NB4 (cell line): Measurements from ENCODE around the gene CDSN.

Source experiments
- DNase-seq: peaks from one replicate; pipeline ENCODE4 v3.0.0; 2010; ENCODE audit warnings: low read depth
- H3K4me3 ChIP-seq: one replicate; pipeline ENCODE4 v1.5.1; 2011; ENCODE audit warnings: mild to moderate bottlenecking, low read depth, low read length, moderate library complexity
- CTCF ChIP-seq: IDR thresholded peaks from one replicate; pipeline ENCODE4 v1.5.1; 2012; ENCODE audit warnings: low read depth, low read length
- MAX ChIP-seq: IDR thresholded peaks from 2 replicates; pipeline ENCODE4 v1.6.1; 2011; ENCODE audit warnings: low read depth, low read length
- MYC ChIP-seq: IDR thresholded peaks from 2 replicates; pipeline ENCODE4 v1.6.1; 2011; ENCODE audit warnings: low read depth, low read length
- POLR2A ChIP-seq: IDR thresholded peaks from 2 replicates; pipeline ENCODE4 v1.6.1; 2011; ENCODE audit warnings: mild to moderate bottlenecking; ENCODE audit not compliant: insufficient read length; ENCODE audit errors: extremely low read depth

The CDSN gene

GRCh38 chr6:31094389-31094881, 25.8 kb downstream of the CDSN start:
- DNase-seq = peak; percentile 18
- TF ChIP-seq MAX = no peak
- TF ChIP-seq POLR2A = no peak
- no peak for TF ChIP-seq MYC
- no peak for TF ChIP-seq CTCF
- no peak overlapping the region for H3K4me3 ChIP-seq

GRCh38 chr6:31092769-31093505, 27.3 kb downstream of the CDSN start:
- no peak for TF ChIP-seq POLR2A
- H3K4me3 ChIP-seq = no peak overlapping the region
- DNase-seq = no peak

GRCh38 chr6:31092238-31092637, 28.0 kb downstream of the CDSN start:
- TF ChIP-seq CTCF = no peak
- TF ChIP-seq MAX = no peak
- TF ChIP-seq MYC = no peak
- no peak for TF ChIP-seq POLR2A
- DNase-seq = no peak
- H3K4me3 ChIP-seq = no peak overlapping the region

- no peak overlapping the region for H3K4me3 ChIP-seq
- no peak for TF ChIP-seq POLR2A
- DNase-seq = no peak
These were observed 28.6 kb downstream of the CDSN start for GRCh38 chr6:31091680-31092079.

- DNase-seq = no peak
- no peak for TF ChIP-seq MYC
- no peak for TF ChIP-seq POLR2A
- TF ChIP-seq CTCF = no peak
- no peak for TF ChIP-seq MAX
- H3K4me3 ChIP-seq = no peak overlapping the region
These were observed 29.3 kb downstream of the CDSN start for GRCh38 chr6:31090973-31091364.

GRCh38 chr6:31090275-31090972, 29.8 kb downstream of the CDSN start:
- TF ChIP-seq MYC (no peak), CTCF (no peak), MAX (no peak), POLR2A (no peak)
- H3K4me3 ChIP-seq = no peak overlapping the region
- DNase-seq = no peak
